ENCODE measurements around the gene HOXC9. TPM values are rescaled to one million over a fixed set of nuclear protein-coding genes. Genes with fewer than 3 reads are reported as not detected.
A peak's percentile ranks its signal among the peaks of the same experiment; 100 is the strongest.

HOXC9 gene
- total and polyA plus RNA-seq, 2 of the 8 experiments (the other 6 are each of a cell fraction or from before 2014, with no cell fraction given): not detected

DNA sequence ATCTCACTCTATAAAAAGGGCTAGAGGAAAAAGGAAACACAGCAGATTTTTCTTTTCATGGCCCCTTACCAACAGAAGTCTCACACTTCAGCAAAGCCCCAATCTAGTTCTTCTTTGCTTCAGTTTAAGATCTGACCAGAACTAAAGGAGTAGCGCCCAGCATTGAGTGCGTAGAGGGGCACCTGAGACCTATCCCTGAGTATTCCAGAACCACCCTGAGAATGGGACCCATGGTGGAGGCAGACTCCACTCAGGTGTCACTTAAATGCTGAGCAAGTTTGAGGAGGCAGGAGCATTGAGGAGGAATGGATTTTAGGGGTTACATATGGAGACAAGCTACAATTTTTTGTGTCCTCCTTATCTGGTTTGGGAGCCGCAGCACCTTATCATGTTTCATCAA is 28.8 kb upstream of the HOXC9 start:
- Histone ChIP-seq H2AFZ (ENCODE audit: low read length) (no peak overlapping the region), H3K79me1 (ENCODE audit: low read depth, low read length) (no peaks in the 10 kb centered on the region), H3K9ac (replicated peaks in 1 of 4; ENCODE audit: extremely low read depth in 1 of 4, low read depth in 3 of 4, low read length in 3 of 4) (no peak overlapping the region), H2AK5ac (ENCODE audit: low read depth, low read length) (no peak overlapping the region), H3K36me3 (ENCODE audit: control insufficient read depth in 2 of 4, insufficient read depth in 4 of 4, low read length in 3 of 4) (peaks cover 0 to 3% (median 0%) of the 10 kb centered on the region in 4 experiments; a peak in 2 of 8 replicates), H3K56ac (replicated peaks; ENCODE audit: insufficient read length, low read depth, low read length) (no peak overlapping the region), H3K4me2 (ENCODE audit: insufficient read depth in 1 of 2, low read depth in 2 of 2, low read length in 2 of 2) (no peak overlapping the region), H2BK120ac (replicated peaks; ENCODE audit: low read depth, low read length) (no peak overlapping the region), H4K5ac (ENCODE audit: insufficient read length, low read depth, low read length) (no peak overlapping the region), H3K4ac (replicated peaks; ENCODE audit: insufficient read length, low read depth, low read length) (no peak overlapping the region), H3K9me3 (ENCODE audit: insufficient read depth in 2 of 2, low read depth in 1 of 2, low read length in 1 of 2) (0 out of 4 replicates have a peak, but pooled peaks cover 0 to 2% of the 10 kb centered on the region in 2 experiments), H3K4me3 (ENCODE audit: extremely low read depth in 1 of 4, insufficient read depth in 2 of 4, low read depth in 3 of 4, low read length in 4 of 4) (no peak overlapping the region), H2BK12ac (ENCODE audit: low read depth, low read length) (no peak overlapping the region), H2BK15ac (ENCODE audit: low read length) (no peak overlapping the region), H4K91ac (replicated peaks; ENCODE audit: insufficient read length, low read length) (no peak overlapping the region), H3K27ac (ENCODE audit: low read depth, low read length) (no peak overlapping the region), H3K79me2 (ENCODE audit: control insufficient read depth in 1 of 2, insufficient read depth in 2 of 2, low read length in 2 of 2) (no peaks in the 10 kb centered on the region), H3K27me3 (replicated peaks in 1 of 4; ENCODE audit: control insufficient read depth in 3 of 4, extremely low read depth in 1 of 4, insufficient read depth in 3 of 4, low read length in 3 of 4) (peaks cover 100% of the 10 kb centered on the region in 4 experiments), H3K14ac (ENCODE audit: insufficient read length) (no peak overlapping the region), H4K8ac (ENCODE audit: extremely low read depth, insufficient read depth, low read length) (no peak overlapping the region), H3K18ac (ENCODE audit: extremely low read depth, low read length) (no peak overlapping the region), H3K23me2 (ENCODE audit: low read depth, low read length) (peaks cover 1% of the 10 kb centered on the region; the same call in 1 of the 2 replicates), H2BK5ac (ENCODE audit: low read depth, low read length) (no peak overlapping the region), H3K23ac (ENCODE audit: insufficient read length) (no peak overlapping the region), H3K4me1 (replicated peaks in 1 of 4; ENCODE audit: control insufficient read depth in 3 of 4, insufficient read depth in 4 of 4, low read length in 3 of 4) (peaks cover 0 to 14% (median 4%) of the 10 kb centered on the region in 4 experiments; a peak in 5 of 7 replicates), H2BK20ac (ENCODE audit: low read length) (no peak overlapping the region), H4K20me1 (replicated peaks in 1 of 2; ENCODE audit: control insufficient read depth in 1 of 2, insufficient read depth in 2 of 2, low read length in 2 of 2) (peaks cover 19 to 37% of the 10 kb centered on the region in 2 experiments)
- no peak for FAIRE-seq
- POLR2A ChIA-PET (ENCODE audit: partially characterized antibody): interaction anchor here (1.1 kb wide), 1 partner anchor 15 kb away, joined by 3 read pairs; no protein-coding TSS in a partner anchor
- 75% methylated on average over 3 of the region's 3 CpGs; no CpG with 5 or more reads in 1 of the 2 experiments for WGBS, 2 experiments (ENCODE audit: extremely low coverage in 1 of 2, insufficient coverage in 1 of 2, insufficient read length in 1 of 2, insufficient replicate concordance in 2 of 2, low coverage in 1 of 2, low lambda C conversion rate in 2 of 2, missing lambda C conversion rate in 1 of 2)
- no peak for DNase-seq (ENCODE audit: low read depth in 1 of 2, low spot score in 2 of 2)
- CTCF ChIA-PET (ENCODE audit: partially characterized antibody): interaction anchor here (0.6 to 2.8 kb wide), 7 partner anchors 11 to 61 kb away, joined by 3 to 13 read pairs (median 5); partner anchors contain the start of genes HOXC10 and HOXC5
- TF ChIP-seq BRCA1 (IDR thresholded peaks at IDR 0.05; ENCODE audit: low read depth, low read length) (no peak), RNF2 (IDR thresholded peaks at IDR 0.05; ENCODE audit: borderline replicate concordance, low read depth, low read length, missing control alignments, poor library complexity, severe bottlenecking) (peak; percentile 55)
